Motor neuron (in vitro differentiated cells): Measurements from ENCODE around the gene TBC1D10B. TPM values are rescaled to one million over a fixed set of nuclear protein-coding genes. Genes with fewer than 3 reads are reported as not detected.
A peak's percentile ranks its signal among the peaks of the same experiment; 100 is the strongest.

Experiments
- ATAC-seq, 8 experiments: fragments of 200-7000 bp; cut with Tn5 transposase; replicated peaks in 6 of 8; 2 replicates each; pipeline ENCODE4 v1.8.0; 2021; ENCODE audit warnings: mild to moderate bottlenecking in 8 of 8, moderate library complexity in 8 of 8
- H3K27ac ChIP-seq, 2 donors: fragments of 250-450 bp; sonication (Bioruptor Pico); 2 replicates each; pipeline ENCODE4 v1.9.0; 2021; ENCODE audit warnings: antibody characterized with exemption in 2 of 2, mild to moderate bottlenecking in 2 of 2, moderate library complexity in 1 of 2
- H3K4me1 ChIP-seq, 2 donors: fragments of 250-450 bp; sonication (Bioruptor Pico); replicated peaks in 1 of 2; 2 replicates each; pipeline ENCODE4 v1.6.1; 2021; ENCODE audit warnings: antibody characterized with exemption in 2 of 2, mild to moderate bottlenecking in 2 of 2, moderate library complexity in 1 of 2
- H3K4me3 ChIP-seq, 5 donors: fragments of 250-450 bp; sonication (Bioruptor Pico); 2 replicates each; pipeline ENCODE4 v1.9.0; 2021; ENCODE audit warnings: antibody characterized with exemption in 5 of 5, mild to moderate bottlenecking in 5 of 5, moderate library complexity in 4 of 5
- WGBS, 10 experiments: fragments of 450-650 bp; shearing (Covaris generic); methylation state at CpG; one replicate each; pipeline ENCODE4 v1.0.0; 2022; 5-methylcytosine and 5-hydroxymethylcytosine counted together
- in situ Hi-C, 9 experiments: fragments of 400-800 bp; cut with MboI; loops; one replicate each; pipeline ENCODE4 v1.15.0; 2021; ENCODE audit warnings: low sequenced_read_pairs in 9 of 9, low pct_unique_long_range_greater_than_20kb in 2 of 9; ENCODE audit not compliant: unreplicated experiment in 9 of 9
- total RNA-seq, 8 experiments: library from RNA; unstranded; fragments of 300-600 nt; gene quantifications; 2 replicates each; pipeline versions ENCODE4 v1.2.3 to v1.2.4, GENCODE V29; 2022

TBC1D10B gene
- total RNA-seq, 8 experiments from 2014 or later: 15.4 to 32.3 (median 21.5) TPM

DNA sequence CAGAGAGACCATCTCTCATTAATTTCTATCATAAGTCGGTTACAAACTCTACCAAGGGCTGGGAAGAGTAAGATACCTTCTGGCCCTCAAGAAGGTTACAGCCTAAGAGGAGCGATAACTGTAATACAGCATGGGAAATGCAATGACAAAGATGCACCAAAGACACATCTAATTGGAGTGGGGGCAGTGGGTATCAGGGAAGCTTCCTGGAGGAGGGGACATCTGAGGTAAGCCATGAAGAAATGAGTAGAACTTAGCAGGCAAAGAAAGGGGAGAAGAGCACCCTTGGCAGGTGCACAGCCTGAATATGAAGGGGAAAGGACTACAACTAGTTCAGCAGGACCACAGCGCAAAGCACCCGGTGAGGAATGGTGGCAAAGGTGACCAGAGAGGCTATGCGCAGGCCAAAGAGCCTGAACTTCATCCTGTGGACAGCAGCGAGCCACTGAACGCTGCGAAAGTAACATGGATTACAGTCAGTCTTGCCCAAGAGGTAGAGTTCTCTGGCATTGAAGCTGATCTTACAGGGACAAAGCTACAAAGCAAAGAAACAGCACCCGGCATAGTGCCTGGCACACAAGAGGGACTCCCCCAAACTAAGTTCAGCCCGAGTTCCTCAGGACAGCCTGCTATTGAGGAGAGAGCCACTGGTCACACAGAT is 2.8 kb downstream of the TBC1D10B start:
- WGBS, 10 experiments: 60 to 100% (median 86%) methylated on average over 1 to 8 of the region's 10 CpGs; no CpG with 5 or more reads in 1 of the 10 experiments
- no peak for ATAC-seq
- peaks cover 14 to 19% of the 10 kb centered on the region in 2 donors for H3K4me1 ChIP-seq
- H3K27ac ChIP-seq: no peak overlapping the region
- H3K4me3 ChIP-seq: peak overlapping the region; percentile 49 to 95 (median 82)
- in situ Hi-C loops: no loop called here

DNA sequence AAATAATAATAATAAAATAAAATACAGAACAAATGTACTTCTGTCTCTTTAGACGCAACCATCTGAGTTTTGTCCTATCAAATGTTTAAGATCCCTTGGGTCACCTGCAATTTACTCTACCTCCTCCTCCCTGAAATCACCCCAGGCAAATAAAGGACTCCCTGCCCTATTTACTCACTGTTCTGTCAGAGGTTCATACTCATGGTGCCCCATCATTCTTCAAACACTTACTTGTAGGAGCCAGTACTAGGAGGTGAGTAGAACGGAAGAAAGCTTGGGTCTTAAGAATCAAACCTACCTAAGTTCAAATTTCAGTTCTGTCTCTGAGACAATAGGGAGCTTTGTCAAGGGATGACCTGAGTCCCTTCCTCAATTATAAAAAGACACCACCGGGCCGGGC is 3.8 kb downstream of the TBC1D10B start:
- peaks cover 10 to 14% of the 10 kb centered on the region in 2 donors for H3K4me1 ChIP-seq
- in situ Hi-C loops: no loop called here
- H3K27ac ChIP-seq: no peak overlapping the region
- no peak overlapping the region for H3K4me3 ChIP-seq
- WGBS, 10 experiments: 52 to 100% (median 83%) methylated on average over 1 to 4 of the region's 4 CpGs; no CpG with 5 or more reads in 1 of the 10 experiments
- no peak for ATAC-seq

DNA sequence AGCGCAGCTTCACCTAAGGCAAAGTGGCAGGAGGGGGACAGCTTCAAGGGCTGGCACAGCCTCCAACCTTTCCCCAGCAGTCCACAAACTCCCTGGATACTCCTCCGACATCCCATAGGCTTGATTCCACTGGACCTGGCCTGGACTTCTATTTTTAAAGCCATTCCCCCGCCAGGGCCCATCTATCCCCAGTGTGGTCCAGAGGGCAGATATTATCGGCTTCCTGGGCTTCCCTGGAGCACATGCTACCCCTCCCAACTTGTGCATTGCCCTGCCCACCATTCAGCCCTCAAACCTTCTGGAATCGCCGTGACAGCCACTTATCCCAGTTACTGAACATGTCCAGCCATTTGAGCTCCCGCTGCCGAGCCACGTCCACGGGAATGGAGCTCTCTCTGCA is 5.1 kb downstream of the TBC1D10B start:
- no peak overlapping the region for H3K4me3 ChIP-seq
- 86 to 100% (median 93%) methylated on average over 1 to 7 of the region's 10 CpGs; no CpG with 5 or more reads in 6 of the 10 experiments for WGBS, 10 experiments
- ATAC-seq: no peak
- in situ Hi-C loops: no loop called here
- peaks cover 7 to 11% of the 10 kb centered on the region in 2 donors for H3K4me1 ChIP-seq
- H3K27ac ChIP-seq: no peak overlapping the region

DNA sequence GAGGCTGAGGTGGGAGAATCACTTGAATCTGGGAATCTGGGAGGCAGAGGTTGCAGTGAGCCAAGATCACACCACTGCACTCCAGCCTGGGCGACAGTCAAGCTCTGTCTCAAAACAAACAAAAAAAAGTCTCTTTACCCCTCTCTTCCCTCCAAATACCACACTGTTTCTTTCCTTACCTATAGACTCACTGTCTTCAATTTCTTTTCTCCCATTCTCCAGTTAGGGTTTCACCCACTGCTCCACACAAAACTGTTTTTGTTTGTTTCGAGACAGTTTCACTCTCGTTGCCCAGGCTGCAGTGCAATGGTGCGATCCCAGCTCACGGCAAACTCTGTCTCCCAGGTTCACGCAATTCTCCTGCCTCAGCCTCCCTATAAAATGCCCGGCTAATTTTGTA is 9.1 kb downstream of the TBC1D10B start:
- H3K4me3 ChIP-seq: no peak overlapping the region
- peaks cover 3 to 6% of the 10 kb centered on the region in 2 donors for H3K4me1 ChIP-seq
- H3K27ac ChIP-seq: no peak overlapping the region
- 89 to 100% (median 95%) methylated on average over 1 to 3 of the region's 7 CpGs; no CpG with 5 or more reads in 4 of the 10 experiments for WGBS, 10 experiments
- in situ Hi-C loops: no loop called here
- ATAC-seq: no peak

DNA sequence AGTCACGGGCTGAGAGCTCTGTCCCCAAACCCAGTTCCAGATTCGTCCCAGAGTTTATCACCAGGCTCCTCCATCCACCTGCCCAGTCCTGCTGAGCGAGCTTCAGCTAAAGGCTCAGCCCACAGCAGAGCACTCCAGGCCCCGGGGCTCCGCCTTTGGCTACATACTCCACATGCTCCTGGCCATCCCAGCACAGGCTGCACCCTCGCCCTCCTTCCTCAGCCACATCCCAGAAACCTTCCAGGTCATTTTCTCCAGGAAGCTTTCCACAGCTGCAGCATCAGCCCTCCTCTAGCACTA is 10.5 kb downstream of the TBC1D10B start:
- no peak for ATAC-seq
- Histone ChIP-seq H3K4me3 (no peak overlapping the region), H3K27ac (no peak overlapping the region), H3K4me1 (peaks cover 4 to 9% of the 10 kb centered on the region in 2 donors)
- in situ Hi-C loops: no loop called here
- 60 to 100% (median 73%) methylated on average over 1 to 6 of the region's 6 CpGs; no CpG with 5 or more reads in 6 of the 10 experiments for WGBS, 10 experiments

DNA sequence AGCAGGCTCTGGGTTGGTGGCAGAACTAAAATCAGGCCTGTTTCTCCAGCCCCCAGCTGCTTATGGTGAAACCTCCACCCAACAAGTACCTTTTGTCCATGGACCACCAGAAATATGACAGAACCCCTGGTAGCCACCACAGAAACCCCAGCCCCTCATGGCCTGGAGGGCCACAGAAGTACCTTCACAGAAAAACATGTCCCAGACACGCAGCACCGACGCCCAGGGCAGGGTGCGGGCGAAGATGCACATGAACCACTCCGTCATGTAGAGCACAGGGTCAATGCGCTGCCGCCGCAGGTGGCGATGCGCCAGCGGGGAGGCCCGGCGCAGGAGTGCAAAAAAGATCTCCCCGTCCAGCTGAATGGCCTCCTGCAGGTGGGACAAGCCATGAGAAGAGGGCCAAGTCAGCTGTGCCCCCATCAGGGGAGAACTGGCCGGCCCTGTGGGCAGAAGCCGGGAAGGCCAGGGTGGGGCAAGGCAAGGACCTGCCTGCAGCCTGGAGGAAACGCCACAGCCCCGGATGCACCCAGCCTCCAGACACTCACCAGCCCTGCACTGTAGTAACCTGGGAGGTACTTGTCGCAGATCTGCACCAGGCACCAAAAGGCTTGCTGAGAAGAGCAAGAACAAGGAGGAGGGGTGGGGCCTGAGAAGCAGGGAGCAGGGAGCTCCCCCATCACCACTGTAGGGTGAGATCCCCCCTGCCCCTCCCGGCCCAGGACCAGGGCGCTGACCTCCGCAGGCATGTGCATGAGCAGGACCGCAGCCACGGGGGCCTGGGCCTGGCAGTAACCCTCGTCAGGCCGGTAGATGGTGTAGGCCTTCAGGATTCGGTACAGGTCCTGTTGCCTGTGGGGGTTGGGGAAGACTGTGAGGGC is 11.1 kb downstream of the TBC1D10B start:
- in situ Hi-C loops: no loop called here
- H3K27ac ChIP-seq: no peak overlapping the region
- no peak overlapping the region for H3K4me3 ChIP-seq
- peaks cover 5 to 11% of the 10 kb centered on the region in 2 donors for H3K4me1 ChIP-seq
- ATAC-seq: no peak
- 78 to 92% (median 83%) methylated on average over 1 to 9 of the region's 28 CpGs; no CpG with 5 or more reads in 4 of the 10 experiments for whole genome bisulfite sequencing, 10 experiments

GRCh38 chr16:30358577-30358936 is 11.7 kb downstream of the TBC1D10B start:
- no peak overlapping the region for H3K4me3 ChIP-seq
- in situ Hi-C loops: no loop called here
- 77 to 100% (median 88%) methylated on average over 1 to 5 of the region's 9 CpGs; no CpG with 5 or more reads in 5 of the 10 experiments for WGBS, 10 experiments
- H3K27ac ChIP-seq: no peak overlapping the region
- H3K4me1 ChIP-seq: peaks cover 10 to 14% of the 10 kb centered on the region in 2 donors
- ATAC-seq: no peak

DNA sequence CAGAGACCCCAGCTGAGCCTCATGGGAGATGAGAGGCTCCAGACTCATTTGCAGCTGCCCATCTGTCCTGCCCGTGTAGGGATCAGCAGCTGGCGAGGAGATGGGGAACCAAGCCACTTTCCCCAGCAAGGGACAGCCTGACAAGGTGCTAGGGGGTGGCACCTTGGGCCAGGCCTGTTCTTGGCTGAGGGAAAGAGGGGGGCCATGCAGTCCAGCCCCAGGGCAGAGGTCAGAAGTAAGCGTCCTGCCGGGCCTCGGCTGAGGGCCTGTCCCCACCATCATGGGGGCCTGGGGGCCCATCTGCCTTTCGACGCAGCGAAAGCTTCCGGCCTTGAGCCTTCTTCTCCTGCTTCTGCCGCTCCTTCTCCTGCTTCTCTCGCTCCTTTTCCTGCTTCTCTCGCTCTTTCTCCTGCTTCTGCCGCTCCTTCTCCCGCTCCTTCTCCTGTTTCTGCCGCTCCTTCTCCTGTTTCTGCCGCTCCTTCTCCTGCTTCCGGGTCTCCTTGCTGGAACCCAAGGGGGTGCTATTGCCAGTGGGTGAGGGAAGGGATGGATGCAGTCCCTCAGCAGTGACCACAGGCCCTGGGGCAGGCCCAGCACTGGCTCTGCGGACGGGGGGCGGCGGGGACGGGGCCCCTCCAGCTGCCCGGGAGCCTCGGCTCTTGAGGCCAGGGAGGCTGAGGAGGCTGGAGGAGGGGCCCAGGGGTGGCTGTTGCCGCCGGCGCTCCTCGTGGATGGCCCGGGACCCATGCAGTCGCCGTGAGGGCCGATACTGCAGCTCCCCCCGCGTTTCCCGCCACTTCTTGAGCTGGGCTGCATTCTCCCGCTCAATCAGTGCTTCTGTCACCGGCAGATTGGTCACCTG is 12.3 kb downstream of the TBC1D10B start:
- Histone ChIP-seq H3K4me1 (peaks cover 10 to 14% of the 10 kb centered on the region in 2 donors), H3K4me3 (no peak overlapping the region), H3K27ac (no peak overlapping the region)
- no peak for ATAC-seq
- in situ Hi-C loops: no loop called here
- WGBS, 10 experiments: 30 to 93% (median 82%) methylated on average over 2 to 11 of the region's 37 CpGs; no CpG with 5 or more reads in 4 of the 10 experiments

GRCh38 chr16:30357085-30357714 is 13.1 kb downstream of the TBC1D10B start:
- WGBS, 10 experiments: 78 to 100% (median 80%) methylated on average over 1 to 3 of the region's 5 CpGs; no CpG with 5 or more reads in 7 of the 10 experiments
- H3K4me3 ChIP-seq: no peak overlapping the region
- in situ Hi-C loops: no loop called here
- ATAC-seq: no peak
- peaks cover 10 to 14% of the 10 kb centered on the region in 2 donors for H3K4me1 ChIP-seq
- no peak overlapping the region for H3K27ac ChIP-seq

DNA sequence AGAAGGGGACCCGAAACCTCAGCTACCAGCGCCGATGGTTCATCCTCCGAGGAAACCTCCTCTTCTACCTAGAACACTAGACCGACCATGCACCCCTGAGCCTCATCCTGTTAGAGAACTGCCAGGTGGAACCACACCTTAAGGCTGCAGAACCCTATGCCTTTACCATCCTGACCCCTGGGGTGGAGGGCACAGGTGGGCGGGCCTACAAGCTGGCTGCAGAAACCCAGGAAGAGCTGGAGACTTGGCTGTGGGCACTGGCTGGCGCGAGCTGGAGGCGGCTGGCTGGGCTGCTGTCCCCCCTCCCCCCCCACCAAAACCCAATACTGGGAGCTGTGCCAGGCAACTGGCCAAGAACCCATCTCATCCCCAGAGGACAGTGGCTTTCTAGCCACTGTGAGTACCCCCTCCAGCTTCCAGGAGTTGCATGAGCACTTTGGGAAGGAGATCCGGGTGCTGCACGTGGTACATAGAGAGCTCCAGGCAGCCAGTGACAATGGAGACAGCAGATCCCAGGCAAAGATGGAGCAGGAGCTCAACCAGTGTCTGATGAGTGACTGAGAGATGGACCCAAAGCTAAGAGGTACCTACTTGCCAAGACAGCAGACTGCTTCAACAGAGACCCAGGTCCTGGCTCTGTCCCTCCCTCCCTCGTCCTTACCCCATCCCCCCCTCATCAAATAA is 13.8 kb downstream of the TBC1D10B start:
- in situ Hi-C loops: no loop called here
- ATAC-seq: no peak
- peak overlapping the region in 4 of 5 donors; percentile 79 to 99 (median 87) for H3K4me3 ChIP-seq
- 28 to 88% (median 75%) methylated on average over 2 to 3 of the region's 12 CpGs; no CpG with 5 or more reads in 7 of the 10 experiments for WGBS, 10 experiments
- peaks cover 10 to 14% of the 10 kb centered on the region in 2 donors for H3K4me1 ChIP-seq
- H3K27ac ChIP-seq: peak overlapping the region in 1 of 2 donors; percentile 90

DNA sequence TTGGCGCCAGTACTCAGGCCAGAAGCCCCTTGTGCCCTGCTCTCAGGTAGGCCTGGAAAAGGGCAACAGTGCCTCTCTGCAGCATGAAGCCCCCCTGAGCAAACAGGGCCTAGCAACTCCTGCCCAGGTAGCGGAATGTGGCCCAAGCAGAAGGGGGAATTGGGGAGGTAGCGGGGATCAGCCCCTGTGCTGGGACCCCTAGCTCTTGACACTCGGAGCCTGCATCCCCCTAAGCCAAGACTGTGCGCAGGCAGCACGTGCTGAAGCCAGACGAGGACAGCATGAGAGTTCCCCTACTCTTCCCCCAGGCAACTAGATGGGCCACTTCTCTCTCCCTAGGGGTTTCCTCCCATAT is 14.4 kb downstream of the TBC1D10B start:
- Histone ChIP-seq H3K4me3 (peak overlapping the region; percentile 79 to 99 (median 88)), H3K27ac (peak overlapping the region; percentile 90 to 94), H3K4me1 (peaks cover 10 to 14% of the 10 kb centered on the region in 2 donors)
- 0 to 60% (median 50%) methylated on average over 1 to 3 of the region's 7 CpGs; no CpG with 5 or more reads in 6 of the 10 experiments for WGBS, 10 experiments
- in situ Hi-C loops: no loop called here
- no peak for ATAC-seq
